DMS53 treated with DMSO at 0.1 percent for 48 hours (cell line): Measurements from ENCODE around the gene ARFGEF3.
A peak's percentile ranks its signal among the peaks of the same experiment; 100 is the strongest.

Source experiments
- DNase-seq: peaks from one replicate; lab custom pipeline; 2025; ENCODE audit not compliant: unreplicated experiment; lab: John Stamatoyannopoulos, UW

ARFGEF3 gene

GRCh38 chr6:138238368-138238767 is 76.6 kb downstream of the ARFGEF3 start:
- no peak for DNase-seq

- no peak for DNase-seq
Measured at GRCh38 chr6:138239774-138240173, 78.0 kb downstream of the ARFGEF3 start.

GRCh38 chr6:138240476-138241245 is 78.9 kb downstream of the ARFGEF3 start:
- no peak for DNase-seq

GRCh38 chr6:138241381-138241780 is 79.6 kb downstream of the ARFGEF3 start:
- no peak for DNase-seq

GRCh38 chr6:138241934-138242333 is 80.2 kb downstream of the ARFGEF3 start:
- no peak for DNase-seq

GRCh38 chr6:138242987-138243592 is 81.4 kb downstream of the ARFGEF3 start:
- DNase-seq: peak; percentile 47

- DNase-seq: no peak
Measured at GRCh38 chr6:138245751-138246150, 84.0 kb downstream of the ARFGEF3 start.

- DNase-seq: no peak
Measured at GRCh38 chr6:138246650-138247440, 85.1 kb downstream of the ARFGEF3 start.

- DNase-seq: no peak
Measured at GRCh38 chr6:138248011-138248410, 86.3 kb downstream of the ARFGEF3 start.

GRCh38 chr6:138248878-138249277 is 87.1 kb downstream of the ARFGEF3 start:
- no peak for DNase-seq

- no peak for DNase-seq
Measured at GRCh38 chr6:138250053-138250452, 88.3 kb downstream of the ARFGEF3 start.

GRCh38 chr6:138250513-138251247 is 88.9 kb downstream of the ARFGEF3 start:
- peak; percentile 79 for DNase-seq

- peak; percentile 42 for DNase-seq
Measured at GRCh38 chr6:138253731-138254130, 92.0 kb downstream of the ARFGEF3 start.

GRCh38 chr6:138255443-138255842 is 93.7 kb downstream of the ARFGEF3 start:
- DNase-seq: no peak

GRCh38 chr6:138257638-138258040 is 95.9 kb downstream of the ARFGEF3 start:
- peak; percentile 17 for DNase-seq

- no peak for DNase-seq
Measured at GRCh38 chr6:138258197-138258596, 96.5 kb downstream of the ARFGEF3 start.

GRCh38 chr6:138258991-138259390 is 97.3 kb downstream of the ARFGEF3 start:
- no peak for DNase-seq

GRCh38 chr6:138261116-138261780 is 99.5 kb downstream of the ARFGEF3 start:
- DNase-seq: no peak

GRCh38 chr6:138263963-138264362 is 102.2 kb downstream of the ARFGEF3 start:
- DNase-seq: no peak

GRCh38 chr6:138264372-138264880 is 102.7 kb downstream of the ARFGEF3 start:
- DNase-seq: no peak
